ENCODE measurements around the gene PRKAG3.

GRCh38 chr2:218812861-218813260 is 18.7 kb downstream of the PRKAG3 start:
- TF ChIP-seq POLR2A (IDR thresholded peaks at IDR 0.05) (no peak), EP300 (IDR thresholded peaks at IDR 0.05) (no peak)
- TF ChIP-seq, protein P1, sequence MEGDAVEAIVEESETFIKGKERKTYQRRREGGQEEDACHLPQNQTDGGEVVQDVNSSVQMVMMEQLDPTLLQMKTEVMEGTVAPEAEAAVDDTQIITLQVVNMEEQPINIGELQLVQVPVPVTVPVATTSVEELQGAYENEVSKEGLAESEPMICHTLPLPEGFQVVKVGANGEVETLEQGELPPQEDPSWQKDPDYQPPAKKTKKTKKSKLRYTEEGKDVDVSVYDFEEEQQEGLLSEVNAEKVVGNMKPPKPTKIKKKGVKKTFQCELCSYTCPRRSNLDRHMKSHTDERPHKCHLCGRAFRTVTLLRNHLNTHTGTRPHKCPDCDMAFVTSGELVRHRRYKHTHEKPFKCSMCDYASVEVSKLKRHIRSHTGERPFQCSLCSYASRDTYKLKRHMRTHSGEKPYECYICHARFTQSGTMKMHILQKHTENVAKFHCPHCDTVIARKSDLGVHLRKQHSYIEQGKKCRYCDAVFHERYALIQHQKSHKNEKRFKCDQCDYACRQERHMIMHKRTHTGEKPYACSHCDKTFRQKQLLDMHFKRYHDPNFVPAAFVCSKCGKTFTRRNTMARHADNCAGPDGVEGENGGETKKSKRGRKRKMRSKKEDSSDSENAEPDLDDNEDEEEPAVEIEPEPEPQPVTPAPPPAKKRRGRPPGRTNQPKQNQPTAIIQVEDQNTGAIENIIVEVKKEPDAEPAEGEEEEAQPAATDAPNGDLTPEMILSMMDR (IDR thresholded peaks at IDR 0.05) = no peak
